ENCODE data around the gene FBXL14.

The FBXL14 gene

GRCh38 chr12:1638203-1638602 is 43.8 kb upstream of the FBXL14 start:
- no peak overlapping the region for H3K27ac ChIP-seq
- no peak overlapping the region for H3K4me3 ChIP-seq
- no peak for TF ChIP-seq CTCF (IDR thresholded peaks at IDR 0.05)
- DNase-seq (ENCODE audit: low spot score) = no peak

GRCh38 chr12:1635301-1636095 is 41.1 kb upstream of the FBXL14 start:
- H3K27ac ChIP-seq = no peak overlapping the region

GRCh38 chr12:1634590-1635191 is 40.3 kb upstream of the FBXL14 start:
- TF ChIP-seq CTCF (IDR thresholded peaks at IDR 0.05) = peak; percentile 82
- H3K27ac ChIP-seq = no peak overlapping the region

More at GRCh38 chr12:1635301-1636095, 41.1 kb upstream of the FBXL14 start:
- no peak for DNase-seq (ENCODE audit: low spot score)
- H3K4me3 ChIP-seq = no peak overlapping the region
- TF ChIP-seq CTCF (IDR thresholded peaks at IDR 0.05) = no peak

GRCh38 chr12:1634149-1634548 is 39.8 kb upstream of the FBXL14 start:
- DNase-seq (ENCODE audit: low spot score) = no peak
- no peak overlapping the region for H3K27ac ChIP-seq
- no peak overlapping the region for H3K4me3 ChIP-seq
- no peak for TF ChIP-seq CTCF (IDR thresholded peaks at IDR 0.05)

More at GRCh38 chr12:1634590-1635191, 40.3 kb upstream of the FBXL14 start:
- no peak for DNase-seq (ENCODE audit: low spot score)
- no peak overlapping the region for H3K4me3 ChIP-seq

GRCh38 chr12:1633459-1633858 is 39.1 kb upstream of the FBXL14 start:
- Histone ChIP-seq H3K27ac (no peak overlapping the region), H3K4me3 (no peak overlapping the region)
- no peak for TF ChIP-seq CTCF (IDR thresholded peaks at IDR 0.05)
- DNase-seq (ENCODE audit: low spot score) = no peak

GRCh38 chr12:1632702-1633101 is 38.3 kb upstream of the FBXL14 start:
- no peak overlapping the region for H3K27ac ChIP-seq
- no peak for DNase-seq (ENCODE audit: low spot score)

More at GRCh38 chr12:1632702-1633101, 38.3 kb upstream of the FBXL14 start:
- TF ChIP-seq CTCF (IDR thresholded peaks at IDR 0.05) = no peak
- no peak overlapping the region for H3K4me3 ChIP-seq
